Measurements from ENCODE around the gene PALLD. TPM values are rescaled to one million over a fixed set of nuclear protein-coding genes. Genes with fewer than 3 reads are reported as not detected.

PALLD gene
- total and polyA plus RNA-seq, 2 donors (not counting 3 experiments of a cell fraction or from before 2014, with no cell fraction given): 13.4 to 48.2 TPM

DNA sequence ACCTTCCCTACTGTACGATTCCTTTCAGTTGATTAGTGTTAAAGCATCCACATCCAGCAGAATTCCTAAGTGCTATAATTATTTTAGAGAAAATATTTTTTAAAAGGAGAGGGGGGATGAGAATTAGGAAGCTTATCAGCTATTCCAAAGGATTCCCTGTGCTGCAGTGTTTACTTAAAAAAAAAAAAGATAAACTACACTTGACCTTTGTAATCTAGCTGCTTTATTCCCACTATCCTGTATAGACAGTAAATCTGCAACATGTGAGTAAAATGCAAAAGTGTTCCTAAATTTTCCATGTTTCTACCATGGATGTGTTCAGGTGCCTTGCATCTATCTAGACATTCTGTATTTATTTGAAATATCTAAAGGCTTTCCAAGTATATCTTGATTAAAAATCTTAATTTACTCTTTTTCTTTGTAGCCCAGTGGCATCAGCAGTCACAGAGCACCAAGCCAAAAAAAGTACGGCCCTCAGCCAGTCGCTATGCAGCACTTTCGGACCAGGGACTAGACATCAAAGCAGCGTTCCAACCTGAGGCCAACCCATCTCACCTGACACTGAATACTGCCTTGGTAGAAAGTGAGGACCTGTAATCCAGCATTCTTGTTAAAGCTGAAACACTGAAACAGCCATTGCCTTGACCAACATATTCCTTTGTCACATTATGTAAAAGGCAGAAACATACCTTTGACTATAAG lies 429.1 kb downstream of the PALLD start:
- H3K9ac ChIP-seq (replicated peaks; ENCODE audit: extremely low read depth, insufficient read depth, low read length): no peak overlapping the region
- H2AFZ ChIP-seq (ENCODE audit: low read depth, low read length): no peak overlapping the region
- TF ChIP-seq POLR2A (IDR thresholded peaks at IDR 0.05; ENCODE audit: low read depth, low read length) (no peak), JUN (IDR thresholded peaks at IDR 0.05; ENCODE audit: borderline replicate concordance, insufficient read depth, insufficient read length, low read depth) (no peak), EZH2 (IDR thresholded peaks at IDR 0.05; ENCODE audit: borderline replicate concordance, low read depth, low read length, severe bottlenecking) (no peak), FOS (IDR thresholded peaks at IDR 0.05; ENCODE audit: borderline replicate concordance, insufficient read depth, low read length) (no peak), GATA2 (IDR thresholded peaks at IDR 0.05; ENCODE audit: insufficient read depth, insufficient read length, low read depth, low read length) (no peak), POLR2AphosphoS5 (IDR thresholded peaks at IDR 0.05; ENCODE audit: insufficient read depth, low read depth, low read length) (no peak), MYC (IDR thresholded peaks at IDR 0.05; ENCODE audit: low read depth, low read length) (no peak)
- TF ChIP-seq, protein P1, sequence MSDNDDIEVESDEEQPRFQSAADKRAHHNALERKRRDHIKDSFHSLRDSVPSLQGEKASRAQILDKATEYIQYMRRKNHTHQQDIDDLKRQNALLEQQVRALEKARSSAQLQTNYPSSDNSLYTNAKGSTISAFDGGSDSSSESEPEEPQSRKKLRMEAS (IDR thresholded peaks at IDR 0.05; ENCODE audit: insufficient read depth, insufficient read length): no peak
- TF ChIP-seq, protein P2, sequence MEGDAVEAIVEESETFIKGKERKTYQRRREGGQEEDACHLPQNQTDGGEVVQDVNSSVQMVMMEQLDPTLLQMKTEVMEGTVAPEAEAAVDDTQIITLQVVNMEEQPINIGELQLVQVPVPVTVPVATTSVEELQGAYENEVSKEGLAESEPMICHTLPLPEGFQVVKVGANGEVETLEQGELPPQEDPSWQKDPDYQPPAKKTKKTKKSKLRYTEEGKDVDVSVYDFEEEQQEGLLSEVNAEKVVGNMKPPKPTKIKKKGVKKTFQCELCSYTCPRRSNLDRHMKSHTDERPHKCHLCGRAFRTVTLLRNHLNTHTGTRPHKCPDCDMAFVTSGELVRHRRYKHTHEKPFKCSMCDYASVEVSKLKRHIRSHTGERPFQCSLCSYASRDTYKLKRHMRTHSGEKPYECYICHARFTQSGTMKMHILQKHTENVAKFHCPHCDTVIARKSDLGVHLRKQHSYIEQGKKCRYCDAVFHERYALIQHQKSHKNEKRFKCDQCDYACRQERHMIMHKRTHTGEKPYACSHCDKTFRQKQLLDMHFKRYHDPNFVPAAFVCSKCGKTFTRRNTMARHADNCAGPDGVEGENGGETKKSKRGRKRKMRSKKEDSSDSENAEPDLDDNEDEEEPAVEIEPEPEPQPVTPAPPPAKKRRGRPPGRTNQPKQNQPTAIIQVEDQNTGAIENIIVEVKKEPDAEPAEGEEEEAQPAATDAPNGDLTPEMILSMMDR (IDR thresholded peaks at IDR 0.05; ENCODE audit: extremely low read depth in 1 of 2, insufficient read depth in 1 of 2, low read depth in 1 of 2, low read length in 2 of 2): no peak
- H3K9me1 ChIP-seq (replicated peaks; ENCODE audit: control insufficient read depth, extremely low read depth, insufficient read depth, low read length): no peaks in the 10 kb centered on the region
- H3K27ac ChIP-seq (ENCODE audit: insufficient read depth, low read depth, low read length): no peak overlapping the region
- peaks cover 2% of the 10 kb centered on the region for H4K20me1 ChIP-seq (replicated peaks; ENCODE audit: control insufficient read depth, extremely low read depth, insufficient read depth, low read length)
- DNase-seq (ENCODE audit: low read depth, low spot score) (no peak), FAIRE-seq (no peak)
- no peaks in the 10 kb centered on the region for H3K4me1 ChIP-seq (ENCODE audit: control insufficient read depth, extremely low read depth, insufficient read depth, low read length)
- dilution Hi-C loops (cut with MboI; ENCODE audit: extremely low pct_ligation_motif_present, low sequenced_read_pairs): loop anchor here (10.0 kb wide), 1 partner anchor 559 kb away; no protein-coding TSS in a partner anchor
- intact Hi-C loops (cut with micrococcal nuclease): no loop called here
- no peaks in the 10 kb centered on the region for H3K27me3 ChIP-seq (ENCODE audit: control insufficient read depth in 2 of 2, insufficient read depth in 2 of 2, low read length in 2 of 2)
- no TSS peak for BruUV-seq (replicated peaks)
- peaks cover 18 to 19% of the 10 kb centered on the region in 2 experiments for H3K36me3 ChIP-seq (ENCODE audit: control insufficient read depth in 2 of 2, extremely low read depth in 1 of 2, insufficient read depth in 2 of 2, low read length in 2 of 2)
- ChIA-PET CTCF (interaction anchor here (0.9 kb wide), 1 partner anchor 560 kb away, joined by 3 read pairs; no protein-coding TSS in a partner anchor), POLR2A (no interaction called here)
- H3K79me2 ChIP-seq (ENCODE audit: control insufficient read depth, insufficient read depth, low read length): no peaks in the 10 kb centered on the region
- no peaks in the 10 kb centered on the region for H3K9me3 ChIP-seq (replicated peaks; ENCODE audit: control insufficient read depth, insufficient read depth, low read length)
- H3K4me3 ChIP-seq (replicated peaks in 1 of 3; ENCODE audit: insufficient read depth in 1 of 3, low read depth in 1 of 3, low read length in 3 of 3): no peak overlapping the region
- no peak overlapping the region for H3K4me2 ChIP-seq (ENCODE audit: insufficient read depth, low read length)

Data from endothelial cell of umbilical vein (primary cell).